Esophagus (tissue), 2 donors: ENCODE results near the gene PTPN4. TPM values are rescaled to one million over a fixed set of nuclear protein-coding genes. Genes with fewer than 3 reads are reported as not detected.
"Not testable (repeated sequence)": the region's sequence is repeated elsewhere in the genome, so short reads cannot be mapped to it uniquely, and the experiment has no call there.

Experiments
- H3K27ac ChIP-seq, 2 donors: one replicate each; pipeline ENCODE4 v1.5.1; 2013; ENCODE audit warnings: low read depth in 2 of 2, mild to moderate bottlenecking in 2 of 2, inconsistent platforms in 1 of 2, low read length in 1 of 2, moderate library complexity in 1 of 2
- H3K27me3 ChIP-seq, 2 donors: one replicate each; pipeline ENCODE4 v1.6.1; 2013; ENCODE audit warnings: low read length in 2 of 2, control low read depth in 1 of 2, mild to moderate bottlenecking in 1 of 2; ENCODE audit not compliant: insufficient read depth in 2 of 2, control insufficient read depth in 1 of 2
- H3K36me3 ChIP-seq, 2 donors: one replicate each; pipeline ENCODE4 v1.6.1; 2013; ENCODE audit warnings: low read length in 1 of 2; ENCODE audit not compliant: control insufficient read depth in 2 of 2, insufficient read depth in 2 of 2
- H3K4me1 ChIP-seq, 2 donors: one replicate each; pipeline ENCODE4 v1.6.1; 2013; ENCODE audit warnings: low read length in 1 of 2; ENCODE audit not compliant: control insufficient read depth in 2 of 2, insufficient read depth in 2 of 2
- H3K4me3 ChIP-seq, 2 donors: one replicate each; pipeline ENCODE4 v1.5.1; 2013; ENCODE audit warnings: low read length in 2 of 2, mild to moderate bottlenecking in 2 of 2, low read depth in 1 of 2, moderate library complexity in 1 of 2
- H3K9me3 ChIP-seq, 2 donors: one replicate each; pipeline ENCODE4 v1.6.1; 2013; ENCODE audit warnings: mild to moderate bottlenecking in 2 of 2, low read depth in 1 of 2, low read length in 1 of 2, moderate library complexity in 1 of 2; ENCODE audit not compliant: control insufficient read depth in 2 of 2, insufficient read depth in 1 of 2
- WGBS, 2 donors: extraction: QIAGEN DNeasy Blood & Tissue Kit; methylation state at CpG; one replicate each; pipeline ENCODE4 v1.1.7; 2013; 5-methylcytosine and 5-hydroxymethylcytosine counted together
- polyA plus RNA-seq, 2 donors: library from polyadenylated mRNA; stranded (reverse); fragments of 200-250 nt; gene quantifications; one replicate each; pipeline ENCODE4 v1.2.3, GENCODE V29; 2013
- donor health status: healthy with polysubstance abuse.
- donor health status: Bipolar disorder and iron deficiency.

PTPN4 gene
- polyA plus RNA-seq, 2 donors: 2.0 to 4.5 TPM

DNA sequence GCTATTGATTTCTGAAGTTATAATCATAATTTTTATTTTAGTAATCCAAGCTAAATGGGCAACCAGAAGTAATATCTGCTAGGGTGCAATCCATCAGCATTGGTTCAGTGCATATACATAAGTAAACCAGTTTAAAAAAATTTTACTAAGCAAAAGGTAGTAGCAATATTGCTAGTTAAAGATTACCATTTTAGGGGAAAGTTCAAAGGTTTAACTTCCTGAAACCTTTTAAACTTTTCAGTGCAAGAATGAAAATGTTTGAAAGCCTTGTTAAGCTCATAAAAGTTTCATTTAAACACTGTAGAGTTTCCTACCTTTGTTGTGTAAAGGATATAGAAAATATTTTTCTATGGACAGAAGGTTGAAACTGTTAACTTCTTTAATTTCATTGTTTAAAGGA lies 222.2 kb downstream of the PTPN4 start:
- H3K4me3 ChIP-seq: no peak overlapping the region
- no peaks in the 10 kb centered on the region for H3K4me1 ChIP-seq
- no peaks in the 10 kb centered on the region for H3K9me3 ChIP-seq
- H3K36me3 ChIP-seq: no peaks in the 10 kb centered on the region
- no peak overlapping the region for H3K27ac ChIP-seq
- H3K27me3 ChIP-seq: no peaks in the 10 kb centered on the region

DNA sequence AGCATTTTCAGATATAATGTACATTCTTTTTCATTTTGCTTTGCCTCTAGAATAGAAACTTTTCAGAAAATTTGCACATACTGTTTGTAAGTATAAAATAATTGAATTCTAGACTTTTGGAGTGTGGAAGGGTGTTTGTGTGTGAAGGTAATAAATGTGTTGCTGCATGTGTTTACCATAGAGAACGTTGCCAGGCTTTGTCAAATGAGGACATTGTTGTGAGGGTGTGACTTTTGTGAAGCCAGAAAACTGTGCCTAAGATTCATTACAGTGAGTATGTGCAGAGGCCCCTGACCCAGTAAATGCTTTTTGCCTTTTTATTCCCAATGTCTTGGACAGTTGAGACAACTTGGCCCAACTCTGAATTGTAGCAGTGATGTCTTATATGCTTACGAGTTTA lies 222.8 kb downstream of the PTPN4 start:
- Histone ChIP-seq H3K4me1 (no peaks in the 10 kb centered on the region), H3K27ac (no peak overlapping the region), H3K9me3 (no peaks in the 10 kb centered on the region), H3K27me3 (no peaks in the 10 kb centered on the region), H3K4me3 (no peak overlapping the region), H3K36me3 (no peaks in the 10 kb centered on the region)
- WGBS, 2 donors: 72 to 77% methylated on average over 2 of the region's 2 CpGs

DNA sequence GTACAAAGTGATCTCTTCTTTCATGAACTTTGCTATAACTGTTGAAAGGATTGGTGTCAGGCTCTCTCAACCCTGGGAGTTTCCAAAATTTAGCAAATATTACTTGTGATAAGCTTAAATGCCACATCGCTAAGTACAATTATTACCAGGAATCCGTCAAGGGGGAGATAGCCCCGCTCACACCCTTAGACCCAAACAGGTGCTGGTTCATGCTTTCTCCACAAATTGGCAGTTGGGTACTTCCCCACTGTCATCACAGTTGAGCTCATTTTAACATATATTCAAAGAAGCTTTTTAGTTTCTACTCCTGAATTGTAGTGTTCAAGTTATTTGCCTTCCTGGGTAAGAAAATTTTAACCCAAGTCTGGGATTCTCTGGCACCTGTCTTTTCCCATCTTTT lies 223.4 kb downstream of the PTPN4 start:
- no peaks in the 10 kb centered on the region for H3K4me1 ChIP-seq
- no peaks in the 10 kb centered on the region for H3K9me3 ChIP-seq
- H3K27me3 ChIP-seq: no peaks in the 10 kb centered on the region
- 82% methylated on average over 3 of the region's 3 CpGs for WGBS, 2 donors
- no peak overlapping the region for H3K4me3 ChIP-seq
- H3K27ac ChIP-seq: no peak overlapping the region
- no peaks in the 10 kb centered on the region for H3K36me3 ChIP-seq

DNA sequence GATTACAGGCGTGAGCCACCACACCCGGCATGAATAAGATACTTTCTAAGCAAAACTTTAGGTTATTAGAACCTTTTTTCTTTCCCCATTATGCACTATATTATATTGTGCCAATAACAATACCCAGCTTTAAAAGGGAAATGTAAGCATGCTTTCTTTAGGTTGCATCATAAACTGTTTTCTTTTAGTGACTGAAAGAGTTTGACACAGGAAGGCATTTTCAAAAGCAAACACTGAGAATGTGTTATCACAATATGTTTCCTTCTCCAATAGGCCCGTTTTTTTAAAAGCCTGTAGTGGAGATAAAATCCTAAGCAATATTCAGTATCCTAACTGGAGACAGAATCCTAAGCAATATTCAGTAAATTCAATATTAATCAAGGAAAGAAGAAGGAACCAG lies 236.4 kb downstream of the PTPN4 start:
- H3K27me3 ChIP-seq: no peaks in the 10 kb centered on the region
- no peaks in the 10 kb centered on the region for H3K9me3 ChIP-seq
- H3K4me1 ChIP-seq: no peaks in the 10 kb centered on the region
- WGBS, 2 donors: 77 to 78% methylated on average over 3 of the region's 3 CpGs
- no peaks in the 10 kb centered on the region for H3K36me3 ChIP-seq
- no peak overlapping the region for H3K27ac ChIP-seq
- no peak overlapping the region for H3K4me3 ChIP-seq

DNA sequence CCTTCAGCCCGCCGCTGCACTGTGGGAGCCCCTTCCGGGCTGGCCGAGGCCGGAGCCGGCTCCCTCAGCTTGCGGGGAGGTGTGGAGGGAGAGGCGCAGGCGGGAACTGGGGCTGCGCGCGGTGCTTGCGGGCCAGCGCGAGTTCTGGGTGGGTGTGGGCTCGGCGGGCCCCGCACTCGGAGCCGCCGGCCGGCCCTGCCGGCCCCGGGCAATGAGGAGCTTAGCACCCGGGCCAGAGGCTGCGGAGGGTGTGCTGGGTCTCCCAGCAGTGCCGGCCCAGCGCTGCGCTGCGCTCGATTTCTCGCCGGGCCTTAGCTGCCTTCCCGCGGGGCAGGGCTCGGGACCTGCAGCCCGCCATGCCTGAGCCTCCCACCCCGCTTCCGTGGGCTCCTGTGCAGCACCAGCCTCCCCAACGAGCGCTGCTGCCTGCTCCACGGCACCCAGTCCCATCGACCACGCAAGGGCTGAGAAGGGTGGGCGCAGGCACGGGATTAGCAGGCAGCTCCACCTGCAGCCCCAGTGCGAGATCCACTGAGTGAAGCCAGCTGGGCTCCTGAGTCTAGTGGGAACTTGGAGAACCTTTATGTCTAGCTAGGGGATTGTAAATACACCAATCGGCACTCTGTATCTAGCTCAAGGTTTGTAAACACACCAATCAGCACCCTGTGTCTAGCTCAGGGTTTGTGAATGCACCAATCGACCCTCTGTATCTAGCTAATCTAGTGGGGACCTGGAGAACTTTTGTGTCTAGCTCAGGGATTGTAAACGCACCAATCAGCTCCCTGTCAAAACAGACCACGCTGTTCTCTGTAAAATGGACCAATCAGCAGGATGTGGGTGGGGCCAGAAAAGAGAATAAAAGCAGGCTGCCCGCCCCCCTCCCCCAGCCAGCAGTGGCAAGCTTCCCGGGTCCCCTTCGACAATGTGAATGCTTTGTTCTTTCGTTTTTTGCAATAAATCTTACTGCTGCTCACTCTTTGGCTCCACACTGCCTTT lies 237.5 kb downstream of the PTPN4 start:
- not testable (repeated sequence) for H3K27ac ChIP-seq, H3K4me1 ChIP-seq, H3K36me3 ChIP-seq, H3K27me3 ChIP-seq, H3K4me3 ChIP-seq, H3K9me3 ChIP-seq
- WGBS, 2 donors: 92 to 94% methylated on average over 43 to 55 of the region's 55 CpGs

- Histone ChIP-seq H3K27me3 (no peaks in the 10 kb centered on the region), H3K9me3 (no peaks in the 10 kb centered on the region), H3K27ac (no peak overlapping the region), H3K36me3 (no peaks in the 10 kb centered on the region), H3K4me1 (no peaks in the 10 kb centered on the region), H3K4me3 (no peak overlapping the region)
- WGBS, 2 donors: 88 to 89% methylated on average over 1 of the region's 1 CpG
Observed at GRCh38 chr2:120001471-120001870, 241.7 kb downstream of the PTPN4 start.

DNA sequence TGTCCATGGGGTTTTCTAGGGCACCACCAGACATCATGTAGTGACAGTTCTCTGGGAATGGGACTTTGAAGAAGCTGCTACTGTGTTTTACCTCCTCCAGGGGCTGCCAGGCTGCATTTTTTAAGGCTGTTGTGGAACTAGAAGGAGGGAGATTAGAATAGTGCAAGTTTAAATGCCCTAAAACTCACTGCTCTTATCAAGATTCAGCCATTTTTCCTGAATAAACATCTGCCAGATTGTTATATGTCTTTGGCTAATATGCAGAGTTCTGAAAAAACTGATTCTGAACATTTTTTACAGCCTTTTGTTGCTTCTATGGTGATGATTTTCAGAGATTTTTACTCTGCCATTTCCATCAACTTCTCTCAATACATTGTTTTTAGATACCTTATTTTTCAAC lies 244.5 kb downstream of the PTPN4 start:
- H3K9me3 ChIP-seq: no peaks in the 10 kb centered on the region
- no peaks in the 10 kb centered on the region for H3K4me1 ChIP-seq
- H3K27me3 ChIP-seq: no peaks in the 10 kb centered on the region
- no peak overlapping the region for H3K27ac ChIP-seq
- no peak overlapping the region for H3K4me3 ChIP-seq
- H3K36me3 ChIP-seq: no peaks in the 10 kb centered on the region

DNA sequence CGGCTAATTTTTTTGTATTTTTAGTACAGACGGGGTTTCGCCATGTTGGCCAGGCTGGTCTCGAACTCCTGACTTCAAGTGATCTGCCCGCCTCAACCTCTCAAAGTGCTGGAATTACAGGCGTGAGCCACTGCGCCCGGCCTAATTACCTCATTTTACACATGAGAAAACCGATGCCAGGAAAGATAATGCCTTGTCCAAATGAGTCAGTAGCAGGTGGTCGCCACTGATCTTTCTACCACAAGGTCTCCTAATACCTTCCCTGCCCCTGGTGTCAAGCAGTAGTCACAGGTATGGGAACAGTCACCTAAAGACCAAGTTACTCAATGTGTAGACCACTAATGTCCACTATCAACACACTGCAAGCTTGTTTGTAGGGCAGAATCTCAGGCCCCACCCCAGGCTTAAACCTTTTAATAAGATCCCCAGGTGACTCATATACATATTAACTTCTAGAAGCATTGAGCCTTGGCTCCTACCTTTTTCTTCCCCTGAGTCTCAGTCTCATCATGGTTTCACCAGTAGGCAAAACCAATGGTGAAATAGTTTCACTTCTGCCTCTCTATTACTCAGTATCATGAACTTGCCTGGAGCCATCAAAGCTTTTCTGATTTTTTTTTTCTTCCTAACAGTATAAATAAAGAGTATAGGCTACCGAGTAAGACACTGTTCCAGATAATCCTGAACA lies 246.3 kb downstream of the PTPN4 start:
- 85 to 89% methylated on average over 11 of the region's 11 CpGs for WGBS, 2 donors
- H3K9me3 ChIP-seq: no peaks in the 10 kb centered on the region
- no peak overlapping the region for H3K4me3 ChIP-seq
- no peak overlapping the region for H3K27ac ChIP-seq
- H3K36me3 ChIP-seq: no peaks in the 10 kb centered on the region
- H3K27me3 ChIP-seq: no peaks in the 10 kb centered on the region
- no peaks in the 10 kb centered on the region for H3K4me1 ChIP-seq

DNA sequence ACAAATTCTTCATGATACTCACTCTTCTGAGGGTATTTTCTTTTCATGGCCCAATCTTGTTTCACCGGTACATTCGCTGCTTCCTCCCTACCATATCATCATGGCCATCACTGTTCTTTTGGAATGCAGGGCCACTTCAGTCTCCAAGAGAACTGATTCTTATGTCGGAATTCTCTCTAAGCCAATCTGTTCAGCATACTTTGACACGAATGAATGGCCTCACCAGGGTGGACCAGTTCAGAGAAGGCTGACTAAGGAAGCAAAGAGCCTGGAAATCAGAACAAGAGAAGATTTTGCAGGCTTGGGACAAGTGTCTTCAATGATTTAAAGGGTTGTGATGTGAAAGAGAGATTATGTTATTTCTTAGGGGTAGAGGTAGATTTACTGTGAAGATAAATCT lies 248.1 kb downstream of the PTPN4 start:
- Histone ChIP-seq H3K27me3 (no peaks in the 10 kb centered on the region), H3K4me1 (no peaks in the 10 kb centered on the region), H3K4me3 (no peak overlapping the region), H3K36me3 (no peaks in the 10 kb centered on the region), H3K27ac (no peak overlapping the region), H3K9me3 (no peaks in the 10 kb centered on the region)
- WGBS, 2 donors: 98 to 99% methylated on average over 4 of the region's 4 CpGs

GRCh38 chr2:120012363-120012762 lies 252.6 kb downstream of the PTPN4 start:
- no peaks in the 10 kb centered on the region for H3K36me3 ChIP-seq
- no peaks in the 10 kb centered on the region for H3K9me3 ChIP-seq
- no peaks in the 10 kb centered on the region for H3K4me1 ChIP-seq
- H3K4me3 ChIP-seq: peak overlapping the region; percentile 83 to 96
- H3K27ac ChIP-seq: peak overlapping the region; percentile 71 to 76
- no peaks in the 10 kb centered on the region for H3K27me3 ChIP-seq
- 10 to 22% methylated on average over 8 of the region's 8 CpGs for WGBS, 2 donors
